Stimulated activated CD4-positive, alpha-beta T cell treated with anti-CD3 and anti-CD28 coated beads, Interleukin-4, amount 100 ng/mL, for 24 hours (primary cell): Measurements from ENCODE around the gene ADGRG3.

Experiments used
- DNase-seq: peaks from one replicate; pipeline ENCODE4 v3.0.0-alpha.2; 2020

ADGRG3 gene

DNA sequence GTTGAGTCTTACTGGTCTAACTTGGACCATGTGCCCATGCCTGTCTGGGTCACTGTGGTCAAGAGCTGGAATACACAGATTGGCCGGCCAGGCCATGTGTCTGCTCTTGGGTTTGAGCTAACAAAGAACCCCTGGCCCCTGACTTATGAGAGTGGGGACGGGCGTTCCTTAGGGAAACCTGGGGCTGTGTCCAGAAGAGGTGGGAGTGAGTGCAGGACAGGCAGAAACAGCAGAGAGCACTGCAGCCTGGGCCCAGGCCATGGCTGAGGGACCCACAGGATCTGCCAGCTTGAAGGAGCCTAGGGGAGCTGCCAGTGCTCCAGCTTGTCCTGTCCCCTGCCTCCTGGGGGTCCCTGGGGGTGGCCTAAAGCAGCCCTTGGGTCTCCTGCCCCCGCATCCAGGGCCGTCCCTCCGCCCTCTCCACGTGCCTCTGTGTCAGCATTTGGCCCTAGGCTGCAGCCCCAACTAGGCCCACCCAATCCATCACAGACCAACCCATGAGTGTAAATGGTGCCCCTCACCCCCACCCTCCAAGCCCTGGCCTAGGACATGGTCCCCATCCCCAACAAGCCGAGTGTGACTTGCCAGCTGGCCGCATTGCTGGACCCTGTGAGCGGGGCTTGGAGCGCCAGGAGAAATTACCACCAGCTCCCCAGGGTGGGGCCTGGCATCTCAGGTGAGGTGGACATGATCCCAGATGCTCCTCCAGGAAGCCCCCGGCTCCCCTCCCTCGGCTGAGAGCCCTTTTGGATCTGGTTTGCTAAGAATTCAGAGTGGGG, 14.0 kb downstream of the ADGRG3 start:
- no peak for DNase-seq

DNA sequence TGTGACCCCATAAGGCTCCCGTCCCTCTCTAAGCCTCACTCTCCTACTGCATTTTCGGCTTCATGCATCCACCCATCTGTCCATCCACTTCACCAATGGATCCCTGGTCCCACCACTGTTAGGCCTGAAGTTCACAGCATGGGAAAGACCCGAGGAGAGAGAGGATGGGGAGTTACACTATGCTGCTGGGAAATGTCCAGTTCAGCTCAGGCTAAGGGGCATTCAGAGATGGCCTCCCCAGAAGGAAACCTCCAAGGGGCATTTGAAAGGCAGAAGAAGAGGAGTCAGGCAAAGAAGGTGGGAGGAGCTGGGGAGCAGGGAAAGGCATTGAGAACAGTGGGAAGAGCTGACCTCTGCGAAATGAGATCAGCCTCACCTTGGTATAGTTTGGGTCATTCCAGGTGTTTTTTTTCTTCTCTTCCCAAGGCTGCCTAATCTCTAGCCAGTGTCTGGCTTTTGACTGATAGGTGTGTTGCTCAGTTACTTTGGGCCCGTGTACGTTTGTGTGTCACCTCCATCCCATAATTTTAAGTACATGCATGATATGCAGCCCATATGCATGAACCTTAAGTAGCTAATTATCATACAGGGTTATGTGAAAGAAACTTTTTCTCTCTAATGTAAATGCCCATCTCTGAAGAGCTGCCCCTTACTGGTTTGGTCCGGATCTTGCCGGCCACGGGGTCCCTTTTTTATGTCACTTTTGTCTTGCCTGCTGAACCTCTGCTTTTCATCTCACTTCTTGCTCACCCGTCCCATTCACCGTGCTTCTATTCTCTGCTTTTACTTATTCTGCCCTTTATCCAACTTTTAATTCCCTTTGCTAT, 14.9 kb downstream of the ADGRG3 start:
- no peak for DNase-seq

- no peak for DNase-seq
Measured at GRCh38 chr16:57683636-57684545, 15.8 kb downstream of the ADGRG3 start.

DNA sequence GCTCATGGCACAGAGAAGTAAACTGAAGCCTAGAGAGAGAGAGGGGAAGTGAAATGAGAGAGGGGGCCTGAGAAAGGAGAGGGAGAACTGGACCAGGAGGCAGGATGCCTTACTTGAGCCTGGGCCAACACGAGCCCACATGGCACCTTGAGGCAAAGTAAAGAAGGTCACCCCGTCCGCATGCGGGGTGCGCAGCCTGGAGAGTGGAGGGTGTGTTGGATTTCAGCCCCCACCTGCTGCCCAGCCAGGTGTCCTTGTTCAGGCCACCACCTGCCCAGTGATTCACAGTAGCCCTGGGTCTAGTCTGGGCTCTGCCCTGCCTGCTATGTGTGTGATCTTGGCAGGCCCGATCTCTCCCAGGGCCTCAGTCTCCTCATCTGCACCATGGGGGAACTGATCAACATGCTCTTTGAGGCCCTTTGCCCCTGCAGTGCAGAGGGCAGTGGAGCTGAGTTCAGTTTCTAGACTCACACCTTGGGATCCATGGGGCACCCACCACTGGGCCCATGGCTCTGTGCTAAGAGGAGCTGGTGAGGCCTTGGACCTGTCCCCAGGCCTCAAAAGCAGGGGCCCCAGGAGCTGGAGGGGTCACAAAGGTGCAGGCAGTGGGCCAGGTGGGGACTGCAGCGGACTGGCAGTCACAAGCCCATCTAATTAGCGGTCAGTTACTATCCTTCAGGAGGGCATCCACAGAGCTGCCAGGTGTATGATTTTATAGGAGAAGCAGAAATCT, 16.7 kb downstream of the ADGRG3 start:
- DNase-seq, result no peak

GRCh38 chr16:57685633-57686032, 17.5 kb downstream of the ADGRG3 start:
- DNase-seq, result no peak

DNA sequence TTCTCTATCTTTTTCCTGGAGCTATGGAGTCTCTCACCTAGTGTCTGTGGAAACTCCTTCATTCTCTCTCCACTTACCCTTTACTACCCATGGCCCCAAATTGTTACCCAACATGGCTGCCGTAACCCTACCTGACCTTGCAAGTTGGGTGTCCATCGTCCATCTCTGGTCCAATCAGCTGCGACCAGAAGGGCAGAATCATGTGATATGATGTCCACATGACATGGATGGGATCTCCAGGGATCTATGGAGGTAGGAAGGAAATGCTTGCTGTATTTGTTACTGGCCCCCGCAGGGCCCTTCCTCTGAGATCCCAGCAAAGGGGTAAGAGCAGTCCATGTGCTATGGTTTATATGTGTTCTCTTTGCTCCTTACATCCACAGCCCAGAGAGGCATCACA, 18.5 kb downstream of the ADGRG3 start:
- no peak for DNase-seq

DNA sequence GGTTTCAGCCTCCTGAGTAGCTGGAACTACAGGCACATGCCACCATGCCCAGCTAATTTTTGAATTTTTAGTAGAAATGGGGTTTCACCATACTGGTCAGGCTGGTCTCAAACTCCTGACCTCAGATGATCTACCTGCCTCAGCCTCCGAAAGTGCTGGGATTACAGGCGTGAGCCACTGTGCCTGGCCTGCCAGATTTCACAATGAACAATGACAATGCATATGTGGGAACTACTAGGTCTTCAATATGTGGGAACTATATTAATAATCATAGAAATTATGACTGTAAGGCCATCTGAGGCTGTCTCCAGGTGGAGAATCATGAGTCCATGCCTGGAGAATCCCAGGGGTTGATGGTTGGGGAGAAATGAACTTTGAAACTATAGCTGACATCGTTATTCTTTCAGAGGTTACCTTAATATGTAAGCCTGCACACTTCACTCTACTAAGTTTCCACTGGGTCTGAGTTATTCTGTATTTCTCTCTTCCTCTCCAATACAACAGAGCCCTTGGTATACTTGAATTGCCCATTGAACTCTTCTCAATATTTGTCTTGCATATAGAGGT, 19.3 kb downstream of the ADGRG3 start:
- no peak for DNase-seq

GRCh38 chr16:57688487-57688986, 20.4 kb downstream of the ADGRG3 start:
- DNase-seq, result no peak

- no peak for DNase-seq
Measured at GRCh38 chr16:57688987-57689761, 21.1 kb downstream of the ADGRG3 start.

GRCh38 chr16:57689762-57690558, 21.9 kb downstream of the ADGRG3 start:
- no peak for DNase-seq

GRCh38 chr16:57690782-57691471, 22.8 kb downstream of the ADGRG3 start:
- no peak for DNase-seq

DNA sequence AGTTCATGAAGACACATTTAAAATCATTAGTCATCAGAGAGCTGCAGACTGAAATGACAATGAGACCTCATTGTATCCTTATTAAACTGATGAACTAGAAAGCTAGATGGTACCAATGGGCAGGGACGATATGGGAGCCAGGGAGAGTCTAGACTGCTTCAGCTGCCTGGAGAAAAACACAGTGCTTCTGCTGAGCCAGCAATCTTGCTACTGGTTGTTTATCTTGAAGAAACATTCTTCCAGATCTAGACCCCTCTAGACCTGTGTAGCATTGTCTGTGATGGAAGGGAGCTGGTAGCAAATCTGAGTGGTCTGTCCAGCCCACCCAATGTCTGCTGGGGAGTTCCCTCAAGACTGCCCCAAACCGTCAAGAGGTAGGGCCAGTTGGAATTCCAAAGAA, 24.5 kb downstream of the ADGRG3 start:
- no peak for DNase-seq

- no peak for DNase-seq
Measured at GRCh38 chr16:57693550-57693949, 25.4 kb downstream of the ADGRG3 start.

- no peak for DNase-seq
Measured at GRCh38 chr16:57694231-57694724, 26.2 kb downstream of the ADGRG3 start.

- no peak for DNase-seq
Measured at GRCh38 chr16:57694725-57695679, 26.9 kb downstream of the ADGRG3 start, which contains the start of gene DRC7. Gene DRC7, plus strand, starts transcription at chr16:57694806. Its CDS starts 3,144 bp downstream, at chr16:57697950.

DNA sequence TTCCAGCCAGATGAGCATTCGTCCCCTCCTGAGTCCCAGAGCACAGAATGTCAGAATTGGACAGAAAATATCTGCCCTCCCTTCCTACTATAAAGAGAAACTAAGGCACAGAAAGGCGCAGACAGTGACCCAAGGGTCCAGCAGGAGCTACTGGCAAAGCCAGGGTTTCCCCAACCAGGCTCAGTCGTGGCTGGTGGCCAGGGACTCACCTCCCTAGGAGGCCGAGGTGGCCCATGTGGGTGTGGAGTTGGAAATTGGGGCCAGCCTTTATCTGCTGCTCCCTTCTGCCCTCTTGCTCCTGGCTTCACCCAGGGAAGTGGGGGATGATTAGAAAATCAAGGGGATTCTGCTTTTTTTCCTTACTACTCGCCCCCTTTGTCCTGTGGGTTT, 27.6 kb downstream of the ADGRG3 start:
- no peak for DNase-seq

GRCh38 chr16:57696240-57696639, 28.1 kb downstream of the ADGRG3 start:
- no peak for DNase-seq
